ENCODE measurements around the gene NF2. TPM values are rescaled to one million over a fixed set of nuclear protein-coding genes. Genes with fewer than 3 reads are reported as not detected.

Gene NF2
- total and polyA plus RNA-seq, 12 donors = 12.2 to 67.4 (median 45.5) TPM

DNA sequence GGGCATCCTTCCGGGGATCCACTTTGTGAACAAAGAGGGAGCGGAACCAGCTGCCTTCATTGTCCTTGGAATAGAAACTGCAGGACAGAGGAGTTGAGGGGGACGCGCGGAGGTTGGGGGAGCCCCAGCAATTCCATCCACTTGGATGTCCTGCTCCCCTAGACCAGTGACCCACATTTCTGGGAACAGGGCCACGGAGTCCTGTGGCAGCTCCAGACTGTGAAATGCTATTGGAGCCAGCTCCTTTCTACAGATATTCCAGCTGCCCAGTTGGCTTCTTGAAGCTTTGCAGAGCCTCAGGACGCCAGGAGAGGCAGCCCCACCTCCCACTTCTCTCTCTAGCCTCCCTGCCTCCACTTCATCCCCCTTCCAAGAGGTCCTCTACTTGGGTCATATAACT is 33.0 kb upstream of the NF2 start:
- Histone ChIP-seq H3K27ac (no peak overlapping the region), H3K36me3 (replicated peaks in 1 of 2) (peaks cover 0 to 27% of the 10 kb centered on the region in 2 donors), H3K4me3 (no peak overlapping the region), H3K9me3 (replicated peaks in 1 of 3) (no peaks in the 10 kb centered on the region), H3K27me3 (no peaks in the 10 kb centered on the region), H3K4me1 (replicated peaks in 1 of 2) (no peaks in the 10 kb centered on the region)
- TF ChIP-seq POLR2A (IDR thresholded peaks at IDR 0.05) = no peak
- TF ChIP-seq, protein P1, sequence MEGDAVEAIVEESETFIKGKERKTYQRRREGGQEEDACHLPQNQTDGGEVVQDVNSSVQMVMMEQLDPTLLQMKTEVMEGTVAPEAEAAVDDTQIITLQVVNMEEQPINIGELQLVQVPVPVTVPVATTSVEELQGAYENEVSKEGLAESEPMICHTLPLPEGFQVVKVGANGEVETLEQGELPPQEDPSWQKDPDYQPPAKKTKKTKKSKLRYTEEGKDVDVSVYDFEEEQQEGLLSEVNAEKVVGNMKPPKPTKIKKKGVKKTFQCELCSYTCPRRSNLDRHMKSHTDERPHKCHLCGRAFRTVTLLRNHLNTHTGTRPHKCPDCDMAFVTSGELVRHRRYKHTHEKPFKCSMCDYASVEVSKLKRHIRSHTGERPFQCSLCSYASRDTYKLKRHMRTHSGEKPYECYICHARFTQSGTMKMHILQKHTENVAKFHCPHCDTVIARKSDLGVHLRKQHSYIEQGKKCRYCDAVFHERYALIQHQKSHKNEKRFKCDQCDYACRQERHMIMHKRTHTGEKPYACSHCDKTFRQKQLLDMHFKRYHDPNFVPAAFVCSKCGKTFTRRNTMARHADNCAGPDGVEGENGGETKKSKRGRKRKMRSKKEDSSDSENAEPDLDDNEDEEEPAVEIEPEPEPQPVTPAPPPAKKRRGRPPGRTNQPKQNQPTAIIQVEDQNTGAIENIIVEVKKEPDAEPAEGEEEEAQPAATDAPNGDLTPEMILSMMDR (IDR thresholded peaks at IDR 0.05) = no peak
- 85 to 97% (median 92%) methylated on average over 6 to 7 of the region's 7 CpGs for WGBS, 4 donors
- no peak for DNase-seq
- intact Hi-C loops (cut with DNase I) = no loop called here

DNA sequence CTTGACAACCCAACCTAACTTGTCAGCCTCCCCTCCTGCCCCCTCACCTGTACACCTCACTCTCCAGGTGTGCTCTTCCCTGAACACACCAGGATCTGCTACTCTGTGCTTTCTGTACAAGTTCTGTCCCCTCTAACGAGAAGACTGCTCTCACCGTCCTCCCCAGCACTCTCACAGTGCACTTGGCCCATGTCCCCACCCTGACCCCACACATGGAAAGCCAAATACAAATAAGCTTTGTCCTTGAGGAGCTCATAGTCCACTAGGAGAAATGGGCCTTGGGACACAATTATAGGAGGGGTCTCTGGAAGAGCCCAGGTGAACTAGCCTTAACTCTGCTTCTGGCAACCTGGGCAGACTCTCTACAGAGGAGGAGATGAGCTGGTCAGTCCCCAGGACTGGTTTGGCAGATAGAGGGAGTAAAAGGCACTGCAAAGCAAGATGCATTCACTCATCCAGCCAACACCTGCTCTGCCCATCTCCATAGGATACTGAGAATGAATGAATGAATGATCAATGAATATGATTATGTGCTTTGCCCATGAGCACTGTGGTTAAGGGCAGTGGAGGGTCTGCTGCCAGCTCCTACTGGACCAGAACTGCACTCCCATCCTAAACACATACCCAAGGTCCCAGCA is 32.4 kb upstream of the NF2 start:
- WGBS, 4 donors = 87 to 96% (median 91%) methylated on average over 2 of the region's 2 CpGs
- H3K27me3 ChIP-seq = no peaks in the 10 kb centered on the region
- TF ChIP-seq, protein P1 (IDR thresholded peaks at IDR 0.05) = no peak
- peaks cover 0 to 27% of the 10 kb centered on the region in 2 donors for H3K36me3 ChIP-seq (replicated peaks in 1 of 2)
- H3K4me1 ChIP-seq (replicated peaks in 1 of 2) = no peaks in the 10 kb centered on the region
- no peak overlapping the region for H3K4me3 ChIP-seq
- H3K27ac ChIP-seq = no peak overlapping the region
- intact Hi-C loops (cut with DNase I) = no loop called here
- no peak for DNase-seq
- no peaks in the 10 kb centered on the region for H3K9me3 ChIP-seq (replicated peaks in 1 of 3)

DNA sequence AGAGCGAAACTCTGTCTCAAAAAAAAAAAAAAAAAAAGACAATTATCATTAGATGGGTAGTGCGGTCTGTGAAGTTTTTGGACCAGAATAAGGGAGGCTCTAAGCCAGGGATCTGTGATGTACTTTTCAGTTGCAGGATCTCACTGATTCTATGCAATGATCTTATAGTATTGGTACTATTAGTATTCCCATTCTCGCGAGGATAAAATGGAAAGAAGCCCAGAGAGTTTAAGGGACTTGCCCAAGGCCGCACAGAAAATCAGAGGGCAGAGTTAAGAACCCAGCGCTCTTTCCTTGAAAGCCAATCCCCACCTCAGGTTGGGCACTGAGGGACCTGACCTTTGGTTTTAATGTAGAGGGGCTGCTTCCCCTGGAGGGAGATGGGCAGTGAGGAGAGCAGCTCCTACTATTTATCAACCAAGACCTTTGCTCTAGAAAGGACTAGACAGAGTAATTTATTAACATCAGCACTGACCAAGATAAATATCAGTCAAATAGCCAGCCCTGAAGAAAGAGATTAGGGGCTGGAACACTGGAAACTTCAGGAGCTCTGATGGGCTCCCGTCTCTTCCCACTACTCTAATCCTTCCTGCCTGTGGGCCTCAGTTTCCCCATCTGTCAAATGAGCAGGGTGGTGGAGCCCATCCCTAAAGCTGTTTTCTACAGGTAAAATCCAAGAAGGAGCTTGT is 28.5 kb upstream of the NF2 start:
- Histone ChIP-seq H3K9me3 (replicated peaks in 1 of 3) (no peaks in the 10 kb centered on the region), H3K36me3 (replicated peaks in 1 of 2) (peaks cover 0 to 5% of the 10 kb centered on the region in 2 donors), H3K4me1 (replicated peaks in 1 of 2) (no peaks in the 10 kb centered on the region), H3K27ac (no peak overlapping the region), H3K27me3 (no peaks in the 10 kb centered on the region), H3K4me3 (no peak overlapping the region)
- 72 to 79% (median 74%) methylated on average over 7 of the region's 7 CpGs for WGBS, 4 donors
- no peak for DNase-seq
- TF ChIP-seq, protein P1 (IDR thresholded peaks at IDR 0.05) = no peak
- TF ChIP-seq POLR2A (IDR thresholded peaks at IDR 0.05) = no peak
- intact Hi-C loops (cut with DNase I) = no loop called here

DNA sequence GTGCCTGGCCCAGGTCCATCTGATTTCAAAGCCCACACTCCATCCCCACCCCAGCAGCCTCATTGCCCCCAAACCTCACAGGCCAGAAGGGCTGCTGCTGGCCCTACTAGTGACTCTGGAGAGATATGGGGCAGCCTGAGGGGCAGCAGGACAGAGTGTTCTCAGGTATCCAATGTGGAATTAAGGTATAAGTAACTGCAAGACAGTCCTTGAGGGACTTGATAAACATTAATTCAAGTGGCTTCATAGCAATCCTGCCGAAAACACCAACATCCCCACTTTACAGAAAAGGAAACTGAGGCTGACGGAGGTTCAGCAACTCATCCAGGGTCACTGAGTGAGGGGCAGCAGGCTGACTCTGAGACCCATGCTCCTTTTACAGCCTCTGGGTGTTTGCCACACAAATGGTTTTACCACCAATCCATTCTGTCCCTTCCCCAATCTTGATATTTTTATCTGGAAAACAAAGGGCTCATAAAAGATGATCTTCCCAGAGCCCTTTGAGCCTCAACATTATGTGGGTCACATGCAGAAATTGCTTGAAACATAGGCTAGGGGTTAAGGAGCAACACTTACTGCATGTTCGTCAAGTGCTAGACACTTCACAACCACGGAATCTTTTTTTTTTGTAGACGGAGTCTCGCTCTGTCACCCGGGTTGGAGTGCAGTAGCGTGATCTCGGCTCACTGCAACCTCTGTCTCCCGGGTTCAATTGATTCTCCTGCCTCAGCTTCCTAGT is 24.8 kb upstream of the NF2 start:
- Histone ChIP-seq H3K36me3 (replicated peaks in 1 of 2) (no peaks in the 10 kb centered on the region), H3K27ac (no peak overlapping the region), H3K27me3 (no peaks in the 10 kb centered on the region), H3K9me3 (replicated peaks in 1 of 3) (no peaks in the 10 kb centered on the region), H3K4me3 (no peak overlapping the region), H3K4me1 (replicated peaks in 1 of 2) (no peaks in the 10 kb centered on the region)
- DNase-seq = no peak
- TF ChIP-seq, protein P1 (IDR thresholded peaks at IDR 0.05) = no peak
- TF ChIP-seq POLR2A (IDR thresholded peaks at IDR 0.05) = no peak
- intact Hi-C loops (cut with DNase I) = no loop called here
- WGBS, 4 donors = 82 to 86% (median 83%) methylated on average over 10 of the region's 10 CpGs
